Activated CD4-positive, alpha-beta T cell treated with anti-CD3 and anti-CD28 coated beads, Interleukin-2, Interleukin-6, amounts not matched to agents 100 ng/mL and 50 ng/mL, durations not matched to agents 16 hours and 8 hours (primary cell): Measurements from ENCODE around the gene TMEM43.
"Not testable (repeated sequence)": the region's sequence is repeated elsewhere in the genome, so short reads cannot be mapped to it uniquely, and the experiment has no call there.

Experiments used
- DNase-seq: peaks from one replicate; pipeline ENCODE4 v3.0.0-alpha.2; 2020

TMEM43 gene

GRCh38 chr3:14124615-14125192 lies at the start of gene TMEM43, which contains the start of gene CHCHD4:
Gene TMEM43, plus strand, starts transcription at chr3:14125052. Its CDS starts 142 bp downstream, at chr3:14125194.
Gene CHCHD4, minus strand, starts transcription at chr3:14124870. Its CDS starts 194 bp downstream, at chr3:14124676.
- DNase-seq = peak; percentile 99

- not testable (repeated sequence) for DNase-seq
Observed at GRCh38 chr3:14075233-14075632, 49.6 kb upstream of the TMEM43 start.

- no peak for DNase-seq
Observed at GRCh38 chr3:14077310-14077709, 47.5 kb upstream of the TMEM43 start.

GRCh38 chr3:14082108-14082657 lies 42.7 kb upstream of the TMEM43 start:
- peak; percentile 31 for DNase-seq

- DNase-seq = not testable (repeated sequence)
Observed at GRCh38 chr3:14087461-14087860, 37.4 kb upstream of the TMEM43 start.

GRCh38 chr3:14091959-14092358 lies 32.9 kb upstream of the TMEM43 start:
- DNase-seq = not testable (repeated sequence)

- no peak for DNase-seq
Observed at GRCh38 chr3:14092464-14092863, 32.4 kb upstream of the TMEM43 start.

GRCh38 chr3:14093831-14094230 lies 31.0 kb upstream of the TMEM43 start:
- no peak for DNase-seq

GRCh38 chr3:14096742-14097141 lies 28.1 kb upstream of the TMEM43 start:
- no peak for DNase-seq

- no peak for DNase-seq
Observed at GRCh38 chr3:14097616-14098391, 27.0 kb upstream of the TMEM43 start.

- not testable (repeated sequence) for DNase-seq
Observed at GRCh38 chr3:14109821-14110220, 15.0 kb upstream of the TMEM43 start.

GRCh38 chr3:14110699-14111098 lies 14.2 kb upstream of the TMEM43 start:
- DNase-seq = no peak

- no peak for DNase-seq
Observed at GRCh38 chr3:14113965-14114635, 10.8 kb upstream of the TMEM43 start.

GRCh38 chr3:14117468-14118399 lies 7.1 kb upstream of the TMEM43 start:
- DNase-seq = no peak

- DNase-seq = no peak
Observed at GRCh38 chr3:14118400-14119381, 6.2 kb upstream of the TMEM43 start.

- no peak for DNase-seq
Observed at GRCh38 chr3:14119651-14120050, 5.2 kb upstream of the TMEM43 start.

- DNase-seq = no peak
Observed at GRCh38 chr3:14120111-14120920, 4.5 kb upstream of the TMEM43 start.

GRCh38 chr3:14120921-14121448 lies 3.9 kb upstream of the TMEM43 start:
- DNase-seq = not testable (repeated sequence)

- DNase-seq = no peak
Observed at GRCh38 chr3:14121859-14122258, 3.0 kb upstream of the TMEM43 start.

GRCh38 chr3:14122301-14122700 lies 2.6 kb upstream of the TMEM43 start:
- no peak for DNase-seq
